Panc1 (cell line): ENCODE results near the gene KRTAP3-3.

Source experiments
- POLR2AphosphoS5 ChIP-seq: IDR thresholded peaks from 2 replicates; pipeline ENCODE4 v1.6.1; 2012; ENCODE audit warnings: mild to moderate bottlenecking, low read depth, low read length, moderate library complexity
- TF ChIP-seq, protein P1 (sequence below): fragments of 450-650 bp; IDR thresholded peaks from 2 replicates; pipeline ENCODE4 v1.5.1; 2017; ENCODE audit warnings: mild to moderate bottlenecking

DNA sequence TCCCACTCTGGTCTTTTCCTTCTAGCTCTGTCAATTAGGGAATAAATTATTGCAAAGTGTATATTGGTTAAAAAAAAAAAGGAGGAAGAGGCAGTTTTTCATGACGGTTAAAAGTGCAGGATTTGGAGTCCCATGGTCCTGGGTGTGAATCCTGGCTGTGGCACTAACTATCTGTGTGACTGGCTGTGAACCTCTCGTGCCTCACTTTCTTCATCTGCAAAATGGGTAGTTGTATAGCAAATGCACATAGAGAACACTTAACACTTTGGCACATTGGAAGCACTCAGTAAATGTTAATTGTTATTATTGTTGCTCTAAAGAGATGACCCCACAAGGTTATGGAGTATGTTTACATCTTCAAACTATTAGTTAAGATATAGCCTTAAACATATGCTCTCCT lies 46.0 kb downstream of the KRTAP3-3 start:
- TF ChIP-seq, protein P1, sequence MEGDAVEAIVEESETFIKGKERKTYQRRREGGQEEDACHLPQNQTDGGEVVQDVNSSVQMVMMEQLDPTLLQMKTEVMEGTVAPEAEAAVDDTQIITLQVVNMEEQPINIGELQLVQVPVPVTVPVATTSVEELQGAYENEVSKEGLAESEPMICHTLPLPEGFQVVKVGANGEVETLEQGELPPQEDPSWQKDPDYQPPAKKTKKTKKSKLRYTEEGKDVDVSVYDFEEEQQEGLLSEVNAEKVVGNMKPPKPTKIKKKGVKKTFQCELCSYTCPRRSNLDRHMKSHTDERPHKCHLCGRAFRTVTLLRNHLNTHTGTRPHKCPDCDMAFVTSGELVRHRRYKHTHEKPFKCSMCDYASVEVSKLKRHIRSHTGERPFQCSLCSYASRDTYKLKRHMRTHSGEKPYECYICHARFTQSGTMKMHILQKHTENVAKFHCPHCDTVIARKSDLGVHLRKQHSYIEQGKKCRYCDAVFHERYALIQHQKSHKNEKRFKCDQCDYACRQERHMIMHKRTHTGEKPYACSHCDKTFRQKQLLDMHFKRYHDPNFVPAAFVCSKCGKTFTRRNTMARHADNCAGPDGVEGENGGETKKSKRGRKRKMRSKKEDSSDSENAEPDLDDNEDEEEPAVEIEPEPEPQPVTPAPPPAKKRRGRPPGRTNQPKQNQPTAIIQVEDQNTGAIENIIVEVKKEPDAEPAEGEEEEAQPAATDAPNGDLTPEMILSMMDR, result no peak
- TF ChIP-seq POLR2AphosphoS5, result no peak
